ENCODE measurements around the gene C1orf226. TPM values are rescaled to one million over a fixed set of nuclear protein-coding genes. Genes with fewer than 3 reads are reported as not detected.

Gene C1orf226
- total and polyA plus RNA-seq, 10 of the 15 experiments (the other 5 are each of a cell fraction or from before 2014, with no cell fraction given): not detected

DNA sequence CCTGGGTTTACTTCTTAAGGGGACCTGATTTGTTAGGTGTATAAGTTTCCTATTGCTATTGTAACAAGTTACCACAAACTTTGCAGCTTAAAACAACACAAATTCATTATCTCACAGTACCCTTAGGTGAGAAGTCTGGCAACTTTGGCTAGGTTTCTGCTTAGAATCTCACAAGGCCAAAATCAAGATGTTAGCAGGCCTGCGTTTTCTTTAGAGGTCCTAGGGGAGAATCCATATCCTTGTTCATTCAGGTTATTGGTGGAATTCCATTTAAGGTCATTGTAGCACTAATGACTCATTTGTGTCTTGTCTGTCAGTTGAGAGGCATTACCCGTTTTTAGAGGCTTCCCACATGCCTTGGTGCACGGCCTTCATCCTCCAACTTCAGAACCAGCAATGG lies 38.6 kb downstream of the C1orf226 start:
- intact Hi-C loops (cut with micrococcal nuclease; ENCODE audit: unreplicated experiment) (no loop called here), in situ Hi-C loops (cut with MboI) (no loop called here)
- WGBS (ENCODE audit: insufficient coverage, insufficient replicate concordance, low lambda C conversion rate, missing lambda C conversion rate): 41% methylated on average over 3 of the region's 3 CpGs
- Histone ChIP-seq H3K9me3 (replicated peaks; ENCODE audit: control insufficient read depth, insufficient read depth, low read length) (no peaks in the 10 kb centered on the region; the same call in 2 of the 3 replicates), H3K79me2 (ENCODE audit: control insufficient read depth, insufficient read depth, low read length) (no peaks in the 10 kb centered on the region), H3K4me2 (ENCODE audit: control insufficient read depth, insufficient read depth) (no peak overlapping the region), H2AFZ (ENCODE audit: control insufficient read depth, low read depth, low read length) (no peak overlapping the region), H3K9ac (ENCODE audit: control insufficient read depth, insufficient read depth, low read length) (no peak overlapping the region), H3K27ac (ENCODE audit: control insufficient read depth, insufficient read depth) (no peak overlapping the region), H3K4me3 (no peak overlapping the region), H3K4me1 (ENCODE audit: control insufficient read depth, insufficient read depth, low read length) (no peaks in the 10 kb centered on the region), H3K27me3 (replicated peaks in 1 of 2; ENCODE audit: control insufficient read depth in 2 of 2, insufficient read depth in 2 of 2, low read length in 1 of 2) (no peaks in the 10 kb centered on the region), H3K36me3 (ENCODE audit: control insufficient read depth in 2 of 2, insufficient read depth in 2 of 2, low read length in 1 of 2) (no peaks in the 10 kb centered on the region), H4K20me1 (ENCODE audit: control insufficient read depth, insufficient read depth) (no peaks in the 10 kb centered on the region)
- ChIA-PET SMC1A (ENCODE audit: uncharacterized antibody, unreplicated experiment) (interaction anchor here (1.3 kb wide), 1 partner anchor 10 kb away, joined by 3 read pairs; no protein-coding TSS in a partner anchor), CTCF (no interaction called here), POLR2A (no interaction called here), RAD21 (ENCODE audit: unreplicated experiment) (no interaction called here)
- DNase-seq (ENCODE audit: low read depth, low spot score) (no peak), FAIRE-seq (no peak), ATAC-seq (no peak)
- TF ChIP-seq ASH2L (IDR thresholded peaks at IDR 0.05; ENCODE audit: borderline replicate concordance, low read depth) (no peak), PAX5 (IDR thresholded peaks at IDR 0.05; ENCODE audit: borderline replicate concordance, low read depth, low read length) (no peak)
- TF ChIP-seq, protein P1, sequence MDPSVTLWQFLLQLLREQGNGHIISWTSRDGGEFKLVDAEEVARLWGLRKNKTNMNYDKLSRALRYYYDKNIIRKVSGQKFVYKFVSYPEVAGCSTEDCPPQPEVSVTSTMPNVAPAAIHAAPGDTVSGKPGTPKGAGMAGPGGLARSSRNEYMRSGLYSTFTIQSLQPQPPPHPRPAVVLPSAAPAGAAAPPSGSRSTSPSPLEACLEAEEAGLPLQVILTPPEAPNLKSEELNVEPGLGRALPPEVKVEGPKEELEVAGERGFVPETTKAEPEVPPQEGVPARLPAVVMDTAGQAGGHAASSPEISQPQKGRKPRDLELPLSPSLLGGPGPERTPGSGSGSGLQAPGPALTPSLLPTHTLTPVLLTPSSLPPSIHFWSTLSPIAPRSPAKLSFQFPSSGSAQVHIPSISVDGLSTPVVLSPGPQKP (IDR thresholded peaks at IDR 0.05; ENCODE audit: low read depth, low read length): no peak
- no TSS peak for BruUV-seq (replicated peaks)

DNA sequence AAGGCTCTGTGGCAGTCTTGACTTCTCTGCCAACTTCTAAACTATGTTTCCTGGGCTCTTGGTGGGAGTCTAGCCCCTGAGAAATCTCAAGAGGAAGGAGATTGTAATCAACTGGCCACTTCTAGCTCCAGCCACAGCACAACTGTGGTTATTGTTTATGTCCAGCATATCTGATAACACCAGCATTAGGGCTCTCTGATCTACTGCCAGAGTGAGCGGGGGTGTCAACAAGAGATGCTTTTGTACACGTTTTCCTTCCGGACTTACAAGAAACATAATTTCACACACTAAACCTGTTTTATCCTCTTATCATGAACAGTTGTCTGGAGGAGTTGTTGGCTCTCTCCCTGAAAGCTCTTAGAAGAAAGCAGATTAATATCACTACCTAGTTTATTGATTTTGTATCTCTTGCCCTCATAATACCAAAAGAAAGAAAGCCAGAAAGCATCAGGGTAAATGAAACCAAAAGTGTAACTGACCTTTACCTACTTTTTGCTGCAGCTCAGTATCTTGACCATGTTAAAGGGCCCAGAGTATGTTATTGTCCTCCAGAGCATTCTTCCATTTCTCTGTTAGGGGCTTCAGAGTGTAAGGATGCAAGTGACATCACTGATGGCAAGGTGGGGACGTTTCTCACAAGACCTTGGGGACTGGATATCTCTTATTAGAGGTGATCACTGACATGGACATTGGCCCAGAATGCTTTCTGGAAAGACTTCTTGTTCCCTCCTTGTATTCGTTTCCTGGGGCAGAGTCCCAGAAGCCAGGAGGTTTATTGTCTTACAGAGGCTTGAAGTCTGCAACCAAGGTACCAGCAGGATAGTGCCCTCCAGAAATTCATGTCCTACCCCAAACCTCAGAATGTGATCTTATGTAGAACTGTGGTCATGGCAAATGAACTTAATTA lies 40.0 kb downstream of the C1orf226 start:
- 37% methylated on average over 4 of the region's 5 CpGs for WGBS (ENCODE audit: insufficient coverage, insufficient replicate concordance, low lambda C conversion rate, missing lambda C conversion rate)
- ChIA-PET SMC1A (ENCODE audit: uncharacterized antibody, unreplicated experiment) (interaction anchor here (0.6 kb wide), 1 partner anchor 77 kb away, joined by 3 read pairs; no protein-coding TSS in a partner anchor), RAD21 (ENCODE audit: unreplicated experiment) (no interaction called here), CTCF (no interaction called here), POLR2A (no interaction called here)
- Histone ChIP-seq H3K79me2 (ENCODE audit: control insufficient read depth, insufficient read depth, low read length) (no peaks in the 10 kb centered on the region), H3K9ac (ENCODE audit: control insufficient read depth, insufficient read depth, low read length) (no peak overlapping the region), H3K4me2 (ENCODE audit: control insufficient read depth, insufficient read depth) (no peak overlapping the region), H3K9me3 (replicated peaks; ENCODE audit: control insufficient read depth, insufficient read depth, low read length) (no peaks in the 10 kb centered on the region; the same call in 2 of the 3 replicates), H3K4me3 (no peak overlapping the region), H3K27ac (ENCODE audit: control insufficient read depth, insufficient read depth) (no peak overlapping the region), H4K20me1 (ENCODE audit: control insufficient read depth, insufficient read depth) (no peaks in the 10 kb centered on the region), H2AFZ (ENCODE audit: control insufficient read depth, low read depth, low read length) (no peak overlapping the region; the same call in none of the 2 replicates), H3K4me1 (ENCODE audit: control insufficient read depth, insufficient read depth, low read length) (no peaks in the 10 kb centered on the region), H3K27me3 (replicated peaks in 1 of 2; ENCODE audit: control insufficient read depth in 2 of 2, insufficient read depth in 2 of 2, low read length in 1 of 2) (no peaks in the 10 kb centered on the region), H3K36me3 (ENCODE audit: control insufficient read depth in 2 of 2, insufficient read depth in 2 of 2, low read length in 1 of 2) (no peaks in the 10 kb centered on the region)
- DNase-seq (ENCODE audit: low read depth, low spot score) (no peak), ATAC-seq (peak; percentile 30; the same call in 1 of the 3 replicates), FAIRE-seq (no peak)
- intact Hi-C loops (cut with micrococcal nuclease; ENCODE audit: unreplicated experiment): no loop called here
- in situ Hi-C loops (cut with MboI): no loop called here
- BruUV-seq (replicated peaks): no TSS peak
- TF ChIP-seq, protein P2, sequence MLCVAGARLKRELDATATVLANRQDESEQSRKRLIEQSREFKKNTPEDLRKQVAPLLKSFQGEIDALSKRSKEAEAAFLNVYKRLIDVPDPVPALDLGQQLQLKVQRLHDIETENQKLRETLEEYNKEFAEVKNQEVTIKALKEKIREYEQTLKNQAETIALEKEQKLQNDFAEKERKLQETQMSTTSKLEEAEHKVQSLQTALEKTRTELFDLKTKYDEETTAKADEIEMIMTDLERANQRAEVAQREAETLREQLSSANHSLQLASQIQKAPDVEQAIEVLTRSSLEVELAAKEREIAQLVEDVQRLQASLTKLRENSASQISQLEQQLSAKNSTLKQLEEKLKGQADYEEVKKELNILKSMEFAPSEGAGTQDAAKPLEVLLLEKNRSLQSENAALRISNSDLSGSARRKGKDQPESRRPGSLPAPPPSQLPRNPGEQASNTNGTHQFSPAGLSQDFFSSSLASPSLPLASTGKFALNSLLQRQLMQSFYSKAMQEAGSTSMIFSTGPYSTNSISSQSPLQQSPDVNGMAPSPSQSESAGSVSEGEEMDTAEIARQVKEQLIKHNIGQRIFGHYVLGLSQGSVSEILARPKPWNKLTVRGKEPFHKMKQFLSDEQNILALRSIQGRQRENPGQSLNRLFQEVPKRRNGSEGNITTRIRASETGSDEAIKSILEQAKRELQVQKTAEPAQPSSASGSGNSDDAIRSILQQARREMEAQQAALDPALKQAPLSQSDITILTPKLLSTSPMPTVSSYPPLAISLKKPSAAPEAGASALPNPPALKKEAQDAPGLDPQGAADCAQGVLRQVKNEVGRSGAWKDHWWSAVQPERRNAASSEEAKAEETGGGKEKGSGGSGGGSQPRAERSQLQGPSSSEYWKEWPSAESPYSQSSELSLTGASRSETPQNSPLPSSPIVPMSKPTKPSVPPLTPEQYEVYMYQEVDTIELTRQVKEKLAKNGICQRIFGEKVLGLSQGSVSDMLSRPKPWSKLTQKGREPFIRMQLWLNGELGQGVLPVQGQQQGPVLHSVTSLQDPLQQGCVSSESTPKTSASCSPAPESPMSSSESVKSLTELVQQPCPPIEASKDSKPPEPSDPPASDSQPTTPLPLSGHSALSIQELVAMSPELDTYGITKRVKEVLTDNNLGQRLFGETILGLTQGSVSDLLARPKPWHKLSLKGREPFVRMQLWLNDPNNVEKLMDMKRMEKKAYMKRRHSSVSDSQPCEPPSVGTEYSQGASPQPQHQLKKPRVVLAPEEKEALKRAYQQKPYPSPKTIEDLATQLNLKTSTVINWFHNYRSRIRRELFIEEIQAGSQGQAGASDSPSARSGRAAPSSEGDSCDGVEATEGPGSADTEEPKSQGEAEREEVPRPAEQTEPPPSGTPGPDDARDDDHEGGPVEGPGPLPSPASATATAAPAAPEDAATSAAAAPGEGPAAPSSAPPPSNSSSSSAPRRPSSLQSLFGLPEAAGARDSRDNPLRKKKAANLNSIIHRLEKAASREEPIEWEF (IDR thresholded peaks at IDR 0.05; ENCODE audit: insufficient replicate concordance, low read depth, low read length): no peak
- no peak for TF ChIP-seq NFYB (IDR thresholded peaks at IDR 0.05; ENCODE audit: insufficient read depth, low read depth, low read length)
- TF ChIP-seq MEF2B (IDR thresholded peaks at IDR 0.05; ENCODE audit: partially characterized antibody, poor library complexity, severe bottlenecking): no peak
- TF ChIP-seq MEF2A (IDR thresholded peaks at IDR 0.05; ENCODE audit: insufficient read depth, low read depth, low read length): no peak
- TF ChIP-seq BACH1 (IDR thresholded peaks at IDR 0.05; ENCODE audit: borderline replicate concordance): no peak
